Neutrophil (primary cell): Measurements from ENCODE around the gene SPAG9.
"Not testable (repeated sequence)": the region's sequence is repeated elsewhere in the genome, so short reads cannot be mapped to it uniquely, and the experiment has no call there.

Experiments used
- H3K27ac ChIP-seq: fragments of 200-600 bp; sonication (generic); 2 replicates; pipeline ENCODE4 v1.5.1; 2016; ENCODE audit warnings: mild to moderate bottlenecking, moderate library complexity
- H3K27me3 ChIP-seq: fragments of 200-600 bp; sonication (generic); 2 replicates; pipeline ENCODE4 v1.6.0; 2016; ENCODE audit warnings: mild to moderate bottlenecking
- H3K36me3 ChIP-seq: fragments of 200-600 bp; sonication (generic); 2 replicates; pipeline ENCODE4 v1.5.1; 2017
- H3K4me1 ChIP-seq, 2 experiments: fragments of 200-600 bp in 1 of 2; sonication (generic) in 1 of 2; 1 replicate in 1 of 2; 2 replicates in 1 of 2; pipeline versions ENCODE4 v1.5.1 to v1.6.1; 2013 to 2016; ENCODE audit warnings: low read depth in 1 of 2, low read length in 1 of 2, mild to moderate bottlenecking in 1 of 2, moderate library complexity in 1 of 2; ENCODE audit not compliant: control insufficient read depth in 1 of 2, insufficient read depth in 1 of 2
- H3K4me3 ChIP-seq, 2 experiments: fragments of 200-600 bp in 1 of 2; sonication (generic) in 1 of 2; 1 replicate in 1 of 2; 2 replicates in 1 of 2; pipeline ENCODE4 v1.5.1; 2013 to 2016; ENCODE audit warnings: low read depth in 1 of 2, low read length in 1 of 2, mild to moderate bottlenecking in 1 of 2, moderate library complexity in 1 of 2
- H3K9me3 ChIP-seq: fragments of 200-600 bp; sonication (generic); 2 replicates; pipeline ENCODE4 v1.5.1; 2016
- CTCF ChIP-seq: fragments of 200-600 bp; sonication (generic); IDR thresholded peaks from 2 replicates; pipeline ENCODE4 v1.5.1; 2016; ENCODE audit warnings: antibody characterized with exemption

Gene SPAG9

GRCh38 chr17:51088287-51088686 lies 32.4 kb downstream of the SPAG9 start:
- Histone ChIP-seq H3K27ac (peak overlapping the region; percentile 97), H3K4me3 (peak overlapping the region; percentile 53 to 55), H3K36me3 (no peaks in the 10 kb centered on the region), H3K4me1 (peaks cover 60 to 74% of the 10 kb centered on the region in 2 experiments), H3K27me3 (no peaks in the 10 kb centered on the region), H3K9me3 (no peaks in the 10 kb centered on the region)
- no peak for TF ChIP-seq CTCF

GRCh38 chr17:51087072-51087757 lies 33.5 kb downstream of the SPAG9 start:
- no peak for TF ChIP-seq CTCF
- Histone ChIP-seq H3K9me3 (no peaks in the 10 kb centered on the region), H3K36me3 (no peaks in the 10 kb centered on the region), H3K4me3 (peak overlapping the region; percentile 53 to 55), H3K27me3 (no peaks in the 10 kb centered on the region), H3K4me1 (peaks cover 60 to 74% of the 10 kb centered on the region in 2 experiments), H3K27ac (peak overlapping the region; percentile 97)

GRCh38 chr17:51085150-51085805 lies 35.4 kb downstream of the SPAG9 start:
- no peak overlapping the region for H3K4me3 ChIP-seq

GRCh38 chr17:51083981-51084380 lies 36.7 kb downstream of the SPAG9 start:
- peaks cover 45 to 58% of the 10 kb centered on the region in 2 experiments for H3K4me1 ChIP-seq
- peak overlapping the region; percentile 69 for H3K27ac ChIP-seq
- no peaks in the 10 kb centered on the region for H3K9me3 ChIP-seq
- H3K27me3 ChIP-seq = no peaks in the 10 kb centered on the region
- peaks cover 5% of the 10 kb centered on the region for H3K36me3 ChIP-seq
- no peak overlapping the region for H3K4me3 ChIP-seq
- no peak for TF ChIP-seq CTCF

More at GRCh38 chr17:51085150-51085805, 35.4 kb downstream of the SPAG9 start:
- peak overlapping the region; percentile 69 for H3K27ac ChIP-seq
- H3K27me3 ChIP-seq = no peaks in the 10 kb centered on the region
- H3K36me3 ChIP-seq = no peaks in the 10 kb centered on the region
- TF ChIP-seq CTCF = no peak
- H3K9me3 ChIP-seq = no peaks in the 10 kb centered on the region
- H3K4me1 ChIP-seq = peaks cover 56 to 71% of the 10 kb centered on the region in 2 experiments

GRCh38 chr17:51083364-51083763 lies 37.3 kb downstream of the SPAG9 start:
- H3K27ac ChIP-seq = peak overlapping the region; percentile 69
- H3K36me3 ChIP-seq = peaks cover 11% of the 10 kb centered on the region
- H3K4me3 ChIP-seq, H3K9me3 ChIP-seq, H3K27me3 ChIP-seq: not testable (repeated sequence)
- peaks cover 39 to 52% of the 10 kb centered on the region in 2 experiments for H3K4me1 ChIP-seq

- Histone ChIP-seq H3K27ac (peak overlapping the region; percentile 41), H3K27me3 (no peaks in the 10 kb centered on the region), H3K9me3 (no peaks in the 10 kb centered on the region), H3K4me3 (no peak overlapping the region), H3K4me1 (peaks cover 5 to 8% of the 10 kb centered on the region in 2 experiments), H3K36me3 (peaks cover 42% of the 10 kb centered on the region)
- no peak for TF ChIP-seq CTCF
Measured at GRCh38 chr17:51079049-51079448, 41.6 kb downstream of the SPAG9 start.
